ENCODE results near the gene PGAP2.
"Not testable (repeated sequence)": the region's sequence is repeated elsewhere in the genome, so short reads cannot be mapped to it uniquely, and the experiment has no call there.

The PGAP2 gene

GRCh38 chr11:3854977-3855807 is 46.8 kb downstream of the PGAP2 start, which contains the start of gene STIM1:
STIM1 (plus strand) TSS chr11:3855664; CDS start chr11:3856271, 607 bp downstream.
- 1% methylated on average over 86 to 87 of the region's 87 CpGs for WGBS, 2 experiments
- H3K27ac ChIP-seq (ENCODE audit: insufficient read depth, low read depth, low read length, poor library complexity, severe bottlenecking) = peak within 1 kb of the TSS; percentile 41

GRCh38 chr11:3855808-3856491 is 47.6 kb downstream of the PGAP2 start:
- WGBS, 2 experiments = 13 to 14% methylated on average over 40 of the region's 40 CpGs
- H3K36me3 ChIP-seq (ENCODE audit: control insufficient read depth, insufficient read depth, low read length) = no peaks in the 10 kb centered on the region
- peaks cover 13% of the 10 kb centered on the region for H3K27me3 ChIP-seq (ENCODE audit: control insufficient read depth, insufficient read depth, low read length, poor library complexity, severe bottlenecking)
- peak overlapping the region; percentile 64 for H3K4me3 ChIP-seq (ENCODE audit: insufficient read depth, low read depth, low read length)
- H3K27ac ChIP-seq (ENCODE audit: insufficient read depth, low read depth, low read length, poor library complexity, severe bottlenecking) = no peak overlapping the region
- peaks cover 7% of the 10 kb centered on the region for H3K4me1 ChIP-seq (ENCODE audit: control insufficient read depth, insufficient read depth, low read length)
- no peaks in the 10 kb centered on the region for H3K9me3 ChIP-seq (ENCODE audit: control insufficient read depth, low read length)

More at GRCh38 chr11:3854977-3855807, 46.8 kb downstream of the PGAP2 start, which contains the start of gene STIM1:
- Histone ChIP-seq H3K4me1 (ENCODE audit: control insufficient read depth, insufficient read depth, low read length) (peaks cover 7% of the 10 kb centered on the region), H3K4me3 (ENCODE audit: insufficient read depth, low read depth, low read length) (peak within 1 kb of the TSS; percentile 64), H3K27me3 (ENCODE audit: control insufficient read depth, insufficient read depth, low read length, poor library complexity, severe bottlenecking) (peaks cover 13% of the 10 kb centered on the region), H3K9me3 (ENCODE audit: control insufficient read depth, low read length) (no peaks in the 10 kb centered on the region), H3K36me3 (ENCODE audit: control insufficient read depth, insufficient read depth, low read length) (no peaks in the 10 kb centered on the region)

- no peaks in the 10 kb centered on the region for H3K36me3 ChIP-seq (ENCODE audit: control insufficient read depth, insufficient read depth, low read length)
- no peaks in the 10 kb centered on the region for H3K9me3 ChIP-seq (ENCODE audit: control insufficient read depth, low read length)
- H3K4me3 ChIP-seq (ENCODE audit: insufficient read depth, low read depth, low read length) = no peak overlapping the region
- H3K27me3 ChIP-seq (ENCODE audit: control insufficient read depth, insufficient read depth, low read length, poor library complexity, severe bottlenecking) = peaks cover 13% of the 10 kb centered on the region
- no peak overlapping the region for H3K27ac ChIP-seq (ENCODE audit: insufficient read depth, low read depth, low read length, poor library complexity, severe bottlenecking)
- peaks cover 7% of the 10 kb centered on the region for H3K4me1 ChIP-seq (ENCODE audit: control insufficient read depth, insufficient read depth, low read length)
- WGBS, 2 experiments = 87 to 90% methylated on average over 5 of the region's 5 CpGs
Measured at GRCh38 chr11:3856856-3857553, 48.6 kb downstream of the PGAP2 start.

- peaks cover 7% of the 10 kb centered on the region for H3K4me1 ChIP-seq (ENCODE audit: control insufficient read depth, insufficient read depth, low read length)
- H3K4me3 ChIP-seq (ENCODE audit: insufficient read depth, low read depth, low read length) = no peak overlapping the region
- H3K9me3 ChIP-seq (ENCODE audit: control insufficient read depth, low read length) = no peaks in the 10 kb centered on the region
- H3K36me3 ChIP-seq (ENCODE audit: control insufficient read depth, insufficient read depth, low read length) = no peaks in the 10 kb centered on the region
- no peak overlapping the region for H3K27ac ChIP-seq (ENCODE audit: insufficient read depth, low read depth, low read length, poor library complexity, severe bottlenecking)
- peaks cover 17% of the 10 kb centered on the region for H3K27me3 ChIP-seq (ENCODE audit: control insufficient read depth, insufficient read depth, low read length, poor library complexity, severe bottlenecking)
Measured at GRCh38 chr11:3857628-3858027, 49.3 kb downstream of the PGAP2 start.

GRCh38 chr11:3859373-3859881 is 51.1 kb downstream of the PGAP2 start:
- Histone ChIP-seq H3K36me3 (ENCODE audit: control insufficient read depth, insufficient read depth, low read length) (no peaks in the 10 kb centered on the region), H3K27ac (ENCODE audit: insufficient read depth, low read depth, low read length, poor library complexity, severe bottlenecking) (no peak overlapping the region), H3K4me1 (ENCODE audit: control insufficient read depth, insufficient read depth, low read length) (peaks cover 7% of the 10 kb centered on the region), H3K27me3 (ENCODE audit: control insufficient read depth, insufficient read depth, low read length, poor library complexity, severe bottlenecking) (peaks cover 17% of the 10 kb centered on the region), H3K4me3 (ENCODE audit: insufficient read depth, low read depth, low read length) (no peak overlapping the region), H3K9me3 (ENCODE audit: control insufficient read depth, low read length) (no peaks in the 10 kb centered on the region)
- 77 to 81% methylated on average over 4 of the region's 4 CpGs for WGBS, 2 experiments

GRCh38 chr11:3860375-3860774 is 52.0 kb downstream of the PGAP2 start:
- peaks cover 17% of the 10 kb centered on the region for H3K27me3 ChIP-seq (ENCODE audit: control insufficient read depth, insufficient read depth, low read length, poor library complexity, severe bottlenecking)
- 97 to 100% methylated on average over 1 to 2 of the region's 2 CpGs for WGBS, 2 experiments
- peaks cover 7% of the 10 kb centered on the region for H3K4me1 ChIP-seq (ENCODE audit: control insufficient read depth, insufficient read depth, low read length)
- no peak overlapping the region for H3K4me3 ChIP-seq (ENCODE audit: insufficient read depth, low read depth, low read length)
- H3K9me3 ChIP-seq (ENCODE audit: control insufficient read depth, low read length) = no peaks in the 10 kb centered on the region
- H3K27ac ChIP-seq (ENCODE audit: insufficient read depth, low read depth, low read length, poor library complexity, severe bottlenecking) = no peak overlapping the region
- H3K36me3 ChIP-seq (ENCODE audit: control insufficient read depth, insufficient read depth, low read length) = no peaks in the 10 kb centered on the region

- H3K36me3 ChIP-seq (ENCODE audit: control insufficient read depth, insufficient read depth, low read length); H3K9me3 ChIP-seq (ENCODE audit: control insufficient read depth, low read length): not testable (repeated sequence)
- WGBS, 2 experiments = 87 to 91% methylated on average over 4 of the region's 4 CpGs
Measured at GRCh38 chr11:3860898-3861393, 52.6 kb downstream of the PGAP2 start.

GRCh38 chr11:3861683-3862082 is 53.3 kb downstream of the PGAP2 start:
- Histone ChIP-seq H3K9me3 (ENCODE audit: control insufficient read depth, low read length) (no peaks in the 10 kb centered on the region), H3K27ac (ENCODE audit: insufficient read depth, low read depth, low read length, poor library complexity, severe bottlenecking) (no peak overlapping the region), H3K27me3 (ENCODE audit: control insufficient read depth, insufficient read depth, low read length, poor library complexity, severe bottlenecking) (peaks cover 7% of the 10 kb centered on the region), H3K4me1 (ENCODE audit: control insufficient read depth, insufficient read depth, low read length) (peaks cover under 1% of the 10 kb centered on the region), H3K36me3 (ENCODE audit: control insufficient read depth, insufficient read depth, low read length) (no peaks in the 10 kb centered on the region), H3K4me3 (ENCODE audit: insufficient read depth, low read depth, low read length) (no peak overlapping the region)
- WGBS, 2 experiments = 7 to 8% methylated on average over 1 of the region's 1 CpG

More at GRCh38 chr11:3860898-3861393, 52.6 kb downstream of the PGAP2 start:
- not testable (repeated sequence) for H3K4me3 ChIP-seq (ENCODE audit: insufficient read depth, low read depth, low read length); H3K4me1 ChIP-seq (ENCODE audit: control insufficient read depth, insufficient read depth, low read length); H3K27ac ChIP-seq (ENCODE audit: insufficient read depth, low read depth, low read length, poor library complexity, severe bottlenecking)
- peaks cover 15% of the 10 kb centered on the region for H3K27me3 ChIP-seq (ENCODE audit: control insufficient read depth, insufficient read depth, low read length, poor library complexity, severe bottlenecking)

GRCh38 chr11:3865388-3866193 is 57.2 kb downstream of the PGAP2 start:
- Histone ChIP-seq H3K36me3 (ENCODE audit: control insufficient read depth, insufficient read depth, low read length) (no peaks in the 10 kb centered on the region), H3K27ac (ENCODE audit: insufficient read depth, low read depth, low read length, poor library complexity, severe bottlenecking) (no peak overlapping the region), H3K4me3 (ENCODE audit: insufficient read depth, low read depth, low read length) (no peak overlapping the region), H3K27me3 (ENCODE audit: control insufficient read depth, insufficient read depth, low read length, poor library complexity, severe bottlenecking) (peaks cover 4% of the 10 kb centered on the region), H3K9me3 (ENCODE audit: control insufficient read depth, low read length) (no peaks in the 10 kb centered on the region), H3K4me1 (ENCODE audit: control insufficient read depth, insufficient read depth, low read length) (peaks cover 5% of the 10 kb centered on the region)
- WGBS, 2 experiments = 88% methylated on average over 3 of the region's 3 CpGs

Measured in ectodermal cell (in vitro differentiated cells).